A549 (cell line): ENCODE measurements around the gene SYT2. TPM values are rescaled to one million over a fixed set of nuclear protein-coding genes. Genes with fewer than 3 reads are reported as not detected.
A peak's percentile ranks its signal among the peaks of the same experiment; 100 is the strongest.

Experiments
- ATAC-seq, 2 experiments: fragments of 200-7000 bp in 1 of 2; fragments of >200 bp in 1 of 2; cut with Nextera tagmentation in 1 of 2; cut with Tn5 transposase in 1 of 2; 3 replicates each; pipeline versions ENCODE4 v1.8.0 to v1.9.1; 2018 to 2020; ENCODE audit warnings: mild to moderate bottlenecking in 1 of 2, moderate library complexity in 1 of 2
- CTCF ChIA-PET: fragments of 300-600 bp; sonication (Branson Sonifier 250); formaldehyde crosslinking; extraction: SDS; loops from one replicate; lab custom pipeline; 2021; ENCODE audit warnings: antibody characterized with exemption, inconsistent platforms; lab: Yijun Ruan, JAX
- POLR2A ChIA-PET: fragments of 350-600 bp; formaldehyde crosslinking; extraction: SDS; loops from one replicate; lab custom pipeline; 2021; ENCODE audit warnings: antibody characterized with exemption, inconsistent platforms; lab: Yijun Ruan, JAX
- DNase-seq, 2 experiments: peaks; one replicate each; pipeline versions ENCODE4 v3.0.0 to v3.0.0-alpha.2; 2011 to 2016; ENCODE audit warnings: low read depth in 1 of 2, low spot score in 1 of 2
- FAIRE-seq: peaks from 2 replicates; lab custom pipeline; 2011; peaks lifted over from hg19 to GRCh38; lab: Jason Lieb, UNC
- H3K27ac ChIP-seq, 2 experiments: fragments of >200 bp; sonication (Bioruptor Twin); formaldehyde crosslinking; 3 replicates each; pipeline ENCODE4 v1.5.1; 2016 to 2017
- H3K4me1 ChIP-seq: fragments of >200 bp; sonication (Bioruptor Twin); formaldehyde crosslinking; 3 replicates; pipeline ENCODE4 v1.6.1; 2016
- H3K4me2 ChIP-seq: fragments of >200 bp; sonication (Bioruptor Twin); formaldehyde crosslinking; 3 replicates; pipeline ENCODE4 v1.6.1; 2016
- H3K4me3 ChIP-seq: fragments of >200 bp; sonication (Bioruptor Twin); formaldehyde crosslinking; 3 replicates; pipeline ENCODE4 v1.5.1; 2016
- H3K9me3 ChIP-seq: fragments of >200 bp; sonication (Bioruptor Twin); formaldehyde crosslinking; 3 replicates; pipeline ENCODE4 v1.6.1; 2016
- CBX8 ChIP-seq: fragments of 200-600 bp; sonication (generic); IDR thresholded peaks from 2 replicates; pipeline ENCODE4 v1.6.1; 2016
- CHD2 ChIP-seq: fragments of 150-350 bp; IDR thresholded peaks from 2 replicates; pipeline ENCODE4 v1.6.1; 2014; ENCODE audit warnings: low read length; ENCODE audit not compliant: partially characterized antibody
- ESRRA ChIP-seq: fragments of 150-350 bp; IDR thresholded peaks from 2 replicates; pipeline ENCODE4 v1.6.1; 2014; ENCODE audit warnings: mild to moderate bottlenecking, low read length, borderline replicate concordance
- FOSB ChIP-seq: fragments of 250-450 bp; sonication (Bioruptor Pico); IDR thresholded peaks from 2 replicates; pipeline ENCODE4 v1.5.0; 2020; ENCODE audit warnings: mild to moderate bottlenecking, moderate library complexity
- HEYL ChIP-seq: fragments of 250-450 bp; sonication (Bioruptor Pico); IDR thresholded peaks from 2 replicates; pipeline ENCODE4 v1.8.0; 2021; ENCODE audit warnings: mild to moderate bottlenecking, moderate library complexity
- HOXA7 ChIP-seq: fragments of 250-450 bp; sonication (Bioruptor Pico); IDR thresholded peaks from 2 replicates; pipeline ENCODE4 v1.5.0; 2020; ENCODE audit warnings: mild to moderate bottlenecking, moderate library complexity
- JUNB ChIP-seq: fragments of >200 bp; sonication (Bioruptor Twin); formaldehyde crosslinking; IDR thresholded peaks from 2 replicates; pipeline ENCODE4 v1.6.1; 2016
- MAZ ChIP-seq: fragments of 150-350 bp; IDR thresholded peaks from 2 replicates; pipeline ENCODE4 v1.6.1; 2014; ENCODE audit warnings: antibody characterized with exemption, low read depth, low read length, borderline replicate concordance
- NR3C1 ChIP-seq: fragments of >200 bp; sonication (Bioruptor Twin); formaldehyde crosslinking; IDR thresholded peaks from 3 replicates; pipeline ENCODE4 v1.6.1; 2017
- PHF8 ChIP-seq: fragments of 200-600 bp; sonication (generic); IDR thresholded peaks from 2 replicates; pipeline ENCODE4 v1.6.1; 2016; ENCODE audit warnings: low read depth, mild to moderate bottlenecking, antibody characterized with exemption, moderate library complexity, borderline replicate concordance
- RAD21 ChIP-seq, 2 experiments: fragments of >200 bp in 1 of 2; sonication (Bioruptor Twin) in 1 of 2; formaldehyde crosslinking in 1 of 2; IDR thresholded peaks in 1 of 2; conservative IDR thresholded peaks in 1 of 2; 2 replicates in 1 of 2; 3 replicates in 1 of 2; pipeline ENCODE4 v1.6.1; 2012 to 2018; ENCODE audit warnings: inconsistent platforms in 1 of 2
- RCOR1 ChIP-seq: fragments of 150-350 bp; IDR thresholded peaks from 2 replicates; pipeline ENCODE4 v1.6.1; 2014; ENCODE audit warnings: antibody characterized with exemption, low read length, low read depth
- SREBF2 ChIP-seq: fragments of 450-650 bp; IDR thresholded peaks from 2 replicates; pipeline ENCODE4 v1.6.1; 2014; ENCODE audit warnings: mild to moderate bottlenecking, moderate library complexity
- TP53 ChIP-seq: fragments of 250-450 bp; sonication (Bioruptor Pico); IDR thresholded peaks from 2 replicates; pipeline ENCODE4 v1.5.0; 2021; ENCODE audit warnings: mild to moderate bottlenecking, moderate library complexity
- ZSCAN20 ChIP-seq: fragments of 250-450 bp; sonication (Bioruptor Pico); IDR thresholded peaks from 2 replicates; pipeline ENCODE4 v1.8.0; 2022; ENCODE audit warnings: mild to moderate bottlenecking, moderate library complexity
- WGBS: methylation state at CpG from one replicate; pipeline ENCODE4 v1.1.6; 2017; ENCODE audit errors: missing lambda C conversion rate; 5-methylcytosine and 5-hydroxymethylcytosine counted together
- polyA plus RNA-seq, 4 experiments: library from polyadenylated mRNA; depleted of rRNA in 3 of 4; stranded (reverse); fragments of >200 nt; fragmentation: RNase III in 1 of 4; extraction: RNeasy Plus Mini Kit Qiagen cat#74134 plus additional on column Dnase treatment in 1 of 4; gene quantifications; 2 replicates in 3 of 4; 3 replicates in 1 of 4; pipeline ENCODE4 v1.2.3, GENCODE V29; 2011 to 2017
- TF ChIP-seq, protein P1 (sequence below): fragments of 200-600 bp; sonication (generic); IDR thresholded peaks from 2 replicates; pipeline ENCODE4 v1.6.1; 2016; ENCODE audit warnings: antibody characterized with exemption, mild to moderate bottlenecking, moderate library complexity
- TF ChIP-seq, protein P2 (sequence below): fragments of 150-350 bp; IDR thresholded peaks from 2 replicates; pipeline ENCODE4 v1.6.1; 2014; ENCODE audit warnings: low read depth, mild to moderate bottlenecking, low read length
- TF ChIP-seq, protein P3 (sequence below): fragments of >200 bp; sonication (Bioruptor Twin); formaldehyde crosslinking; IDR thresholded peaks from 2 replicates; pipeline ENCODE4 v1.6.1; 2016
- TF ChIP-seq, protein P4 (sequence below): fragments of 250-450 bp; sonication (Bioruptor Pico); IDR thresholded peaks from 2 replicates; pipeline ENCODE4 v1.5.0; 2021; ENCODE audit warnings: mild to moderate bottlenecking, moderate library complexity, borderline replicate concordance
- TF ChIP-seq, protein P5 (sequence below): IDR thresholded peaks from 2 replicates; pipeline ENCODE4 v1.6.1; 2012; ENCODE audit warnings: low read depth, borderline replicate concordance

Gene SYT2
- polyA plus RNA-seq, 2 of the 4 experiments (the other 2 are of a cell fraction) = 0.03 to 0.04 TPM

DNA sequence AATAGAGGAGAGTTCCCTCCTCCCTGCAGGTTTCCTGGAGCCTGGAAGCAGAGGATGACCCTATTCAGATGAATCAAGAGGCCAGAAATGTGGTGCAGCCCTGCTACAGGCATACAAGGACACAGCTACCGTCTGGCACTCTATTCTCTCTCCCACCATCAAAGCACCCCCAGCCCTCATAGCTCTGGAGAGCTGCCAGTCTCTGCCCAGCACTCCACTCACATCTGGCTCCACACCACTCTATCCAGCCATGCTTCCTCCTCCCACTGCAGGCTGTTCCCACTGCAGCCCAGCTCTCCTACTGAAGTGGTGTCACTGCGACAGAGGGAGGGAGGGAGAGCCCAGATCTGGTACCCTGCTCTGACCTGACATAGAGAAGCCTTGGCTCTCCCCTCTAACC is 18.4 kb downstream of the SYT2 start:
- Histone ChIP-seq H3K27ac (no peak overlapping the region), H3K4me2 (no peak overlapping the region), H3K4me3 (no peak overlapping the region), H3K4me1 (no peaks in the 10 kb centered on the region), H3K9me3 (no peaks in the 10 kb centered on the region)
- FAIRE-seq (no peak), ATAC-seq (no peak), DNase-seq (no peak)
- CTCF ChIA-PET = interaction anchor here (0.5 to 3.8 kb wide), 7 partner anchors 13 to 209 kb away, joined by 3 to 15 read pairs (median 4); no protein-coding TSS in a partner anchor
- 0% methylated on average over 2 of the region's 2 CpGs for WGBS
- TF ChIP-seq PHF8 = no peak
- POLR2A ChIA-PET = interaction anchor here (0.6 kb wide), 1 partner anchor 576 kb away, joined by 3 read pairs; no protein-coding TSS in a partner anchor

DNA sequence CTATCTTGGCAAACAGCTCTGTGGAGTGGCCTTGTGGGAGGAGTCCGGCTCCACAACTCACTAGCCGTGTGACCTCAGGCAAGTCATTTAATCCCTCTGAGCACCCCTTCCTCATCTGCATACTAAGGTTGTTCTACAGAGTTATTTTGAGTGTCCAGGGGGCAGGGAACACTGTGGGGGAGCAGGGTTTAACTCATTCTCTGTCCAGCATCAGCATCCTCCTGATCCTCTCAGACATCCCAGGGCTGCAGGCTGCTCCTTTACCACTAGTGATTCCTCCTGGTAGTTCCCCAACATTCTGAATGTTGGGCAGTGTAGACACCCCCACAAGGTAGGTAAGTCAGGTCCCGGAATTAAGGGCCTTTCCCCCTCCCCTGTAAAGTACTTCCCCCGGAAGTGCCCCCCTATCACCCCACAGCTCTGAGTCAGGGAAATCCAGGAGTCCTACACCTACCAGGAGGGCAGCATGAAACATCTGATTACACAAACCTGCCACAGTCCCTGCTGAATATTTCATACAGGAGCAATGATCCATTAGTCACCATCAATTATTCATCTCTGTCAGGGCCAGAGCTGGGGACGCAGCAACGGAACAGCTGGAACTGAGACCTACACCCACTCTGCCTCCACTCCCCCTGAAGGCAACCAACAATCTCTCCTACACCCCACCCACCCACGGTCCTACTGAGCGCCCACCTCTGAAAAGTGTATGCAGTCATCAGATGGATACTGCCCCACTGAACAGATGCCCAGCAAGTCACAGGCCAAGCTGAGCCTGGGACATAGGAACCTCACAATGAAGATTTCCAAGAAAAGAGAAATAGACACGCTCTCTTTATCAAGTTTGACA is 20.5 kb downstream of the SYT2 start:
- CTCF ChIA-PET = interaction anchor here (0.8 to 3.8 kb wide), 8 partner anchors 10 to 115 kb away, joined by 3 to 13 read pairs (median 4); no protein-coding TSS in a partner anchor
- ATAC-seq (no peak), FAIRE-seq (no peak), DNase-seq (no peak)
- H3K27ac ChIP-seq = no peak overlapping the region
- H3K4me3 ChIP-seq = no peak overlapping the region
- TF ChIP-seq RAD21 (conservative IDR thresholded peaks at IDR 0.05 in 1 of 2, IDR thresholded peaks at IDR 0.05 in 1 of 2) = no peak
- TF ChIP-seq, protein P1, sequence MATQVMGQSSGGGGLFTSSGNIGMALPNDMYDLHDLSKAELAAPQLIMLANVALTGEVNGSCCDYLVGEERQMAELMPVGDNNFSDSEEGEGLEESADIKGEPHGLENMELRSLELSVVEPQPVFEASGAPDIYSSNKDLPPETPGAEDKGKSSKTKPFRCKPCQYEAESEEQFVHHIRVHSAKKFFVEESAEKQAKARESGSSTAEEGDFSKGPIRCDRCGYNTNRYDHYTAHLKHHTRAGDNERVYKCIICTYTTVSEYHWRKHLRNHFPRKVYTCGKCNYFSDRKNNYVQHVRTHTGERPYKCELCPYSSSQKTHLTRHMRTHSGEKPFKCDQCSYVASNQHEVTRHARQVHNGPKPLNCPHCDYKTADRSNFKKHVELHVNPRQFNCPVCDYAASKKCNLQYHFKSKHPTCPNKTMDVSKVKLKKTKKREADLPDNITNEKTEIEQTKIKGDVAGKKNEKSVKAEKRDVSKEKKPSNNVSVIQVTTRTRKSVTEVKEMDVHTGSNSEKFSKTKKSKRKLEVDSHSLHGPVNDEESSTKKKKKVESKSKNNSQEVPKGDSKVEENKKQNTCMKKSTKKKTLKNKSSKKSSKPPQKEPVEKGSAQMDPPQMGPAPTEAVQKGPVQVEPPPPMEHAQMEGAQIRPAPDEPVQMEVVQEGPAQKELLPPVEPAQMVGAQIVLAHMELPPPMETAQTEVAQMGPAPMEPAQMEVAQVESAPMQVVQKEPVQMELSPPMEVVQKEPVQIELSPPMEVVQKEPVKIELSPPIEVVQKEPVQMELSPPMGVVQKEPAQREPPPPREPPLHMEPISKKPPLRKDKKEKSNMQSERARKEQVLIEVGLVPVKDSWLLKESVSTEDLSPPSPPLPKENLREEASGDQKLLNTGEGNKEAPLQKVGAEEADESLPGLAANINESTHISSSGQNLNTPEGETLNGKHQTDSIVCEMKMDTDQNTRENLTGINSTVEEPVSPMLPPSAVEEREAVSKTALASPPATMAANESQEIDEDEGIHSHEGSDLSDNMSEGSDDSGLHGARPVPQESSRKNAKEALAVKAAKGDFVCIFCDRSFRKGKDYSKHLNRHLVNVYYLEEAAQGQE = peak; percentile 53; the same call in 1 of the 2 replicates
- no peaks in the 10 kb centered on the region for H3K4me1 ChIP-seq
- POLR2A ChIA-PET = no interaction called here
- H3K9me3 ChIP-seq = no peaks in the 10 kb centered on the region
- 21% methylated on average over 9 of the region's 9 CpGs for WGBS
- no peak overlapping the region for H3K4me2 ChIP-seq

DNA sequence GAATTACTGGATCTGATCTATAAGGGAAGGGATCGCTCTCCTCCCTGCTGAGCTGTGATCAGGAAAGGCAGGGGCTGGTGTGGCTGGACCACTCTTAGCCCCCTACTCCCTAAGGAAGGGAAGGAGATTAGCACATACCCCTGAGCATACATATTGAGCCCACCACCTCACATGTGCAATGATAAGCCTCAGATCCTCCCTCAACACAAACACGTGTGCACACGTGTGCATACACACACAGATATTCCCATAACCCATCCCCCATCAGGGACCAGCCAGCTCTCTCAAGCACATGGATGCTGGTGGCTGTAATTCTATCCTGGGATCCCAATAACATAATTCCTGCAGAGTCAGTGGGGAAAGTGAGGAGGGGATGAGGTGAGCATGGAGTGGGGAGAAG is 21.2 kb downstream of the SYT2 start:
- Histone ChIP-seq H3K4me3 (no peak overlapping the region), H3K9me3 (no peaks in the 10 kb centered on the region), H3K4me2 (no peak overlapping the region), H3K4me1 (no peaks in the 10 kb centered on the region), H3K27ac (no peak overlapping the region)
- WGBS = 0% methylated on average over 3 of the region's 3 CpGs
- ChIA-PET CTCF (interaction anchor here (0.8 to 3.8 kb wide), 7 partner anchors 11 to 115 kb away, joined by 3 to 12 read pairs (median 4); no protein-coding TSS in a partner anchor), POLR2A (no interaction called here)
- TF ChIP-seq ZSCAN20 = no peak
- FAIRE-seq (no peak), ATAC-seq (no peak), DNase-seq (no peak)

DNA sequence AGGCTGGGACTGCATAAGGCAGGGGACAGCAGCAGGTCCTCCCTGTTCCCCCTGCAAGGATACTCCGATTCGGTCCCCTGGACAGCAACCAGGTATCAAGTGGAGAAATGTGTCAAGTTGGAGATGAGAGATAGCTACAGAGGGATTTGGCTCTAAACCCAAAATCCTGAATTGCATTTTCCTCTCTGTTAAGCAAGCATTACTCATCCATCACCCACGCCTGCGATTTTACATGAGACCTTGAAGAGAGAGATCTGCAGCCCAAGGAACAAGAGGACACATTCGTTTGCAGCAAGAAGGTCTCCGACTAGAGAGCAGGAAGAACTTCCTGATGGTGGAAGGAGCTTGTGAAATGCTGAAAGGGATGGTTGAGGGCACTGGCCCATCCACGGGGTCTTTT is 21.9 kb downstream of the SYT2 start:
- 9% methylated on average over 7 of the region's 7 CpGs for WGBS
- Histone ChIP-seq H3K27ac (no peak overlapping the region), H3K9me3 (no peaks in the 10 kb centered on the region), H3K4me3 (no peak overlapping the region), H3K4me2 (no peak overlapping the region), H3K4me1 (no peaks in the 10 kb centered on the region)
- FAIRE-seq (no peak), DNase-seq (no peak), ATAC-seq (no peak)
- POLR2A ChIA-PET = no interaction called here
- CTCF ChIA-PET = interaction anchor here (0.9 to 3.8 kb wide), 4 partner anchors 11 to 114 kb away, joined by 3 to 12 read pairs (median 7); no protein-coding TSS in a partner anchor
- TF ChIP-seq RCOR1 = no peak
- no peak for TF ChIP-seq PHF8
- TF ChIP-seq HOXA7 (CRISPR knock-in tag) = no peak
- TF ChIP-seq SREBF2 = no peak
- TF ChIP-seq, protein P2, sequence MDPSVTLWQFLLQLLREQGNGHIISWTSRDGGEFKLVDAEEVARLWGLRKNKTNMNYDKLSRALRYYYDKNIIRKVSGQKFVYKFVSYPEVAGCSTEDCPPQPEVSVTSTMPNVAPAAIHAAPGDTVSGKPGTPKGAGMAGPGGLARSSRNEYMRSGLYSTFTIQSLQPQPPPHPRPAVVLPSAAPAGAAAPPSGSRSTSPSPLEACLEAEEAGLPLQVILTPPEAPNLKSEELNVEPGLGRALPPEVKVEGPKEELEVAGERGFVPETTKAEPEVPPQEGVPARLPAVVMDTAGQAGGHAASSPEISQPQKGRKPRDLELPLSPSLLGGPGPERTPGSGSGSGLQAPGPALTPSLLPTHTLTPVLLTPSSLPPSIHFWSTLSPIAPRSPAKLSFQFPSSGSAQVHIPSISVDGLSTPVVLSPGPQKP = no peak
- TF ChIP-seq, protein P3, sequence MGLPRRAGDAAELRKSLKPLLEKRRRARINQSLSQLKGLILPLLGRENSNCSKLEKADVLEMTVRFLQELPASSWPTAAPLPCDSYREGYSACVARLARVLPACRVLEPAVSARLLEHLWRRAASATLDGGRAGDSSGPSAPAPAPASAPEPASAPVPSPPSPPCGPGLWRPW = no peak
- TF ChIP-seq HEYL (CRISPR knock-in tag) = no peak
- TF ChIP-seq, protein P4, sequence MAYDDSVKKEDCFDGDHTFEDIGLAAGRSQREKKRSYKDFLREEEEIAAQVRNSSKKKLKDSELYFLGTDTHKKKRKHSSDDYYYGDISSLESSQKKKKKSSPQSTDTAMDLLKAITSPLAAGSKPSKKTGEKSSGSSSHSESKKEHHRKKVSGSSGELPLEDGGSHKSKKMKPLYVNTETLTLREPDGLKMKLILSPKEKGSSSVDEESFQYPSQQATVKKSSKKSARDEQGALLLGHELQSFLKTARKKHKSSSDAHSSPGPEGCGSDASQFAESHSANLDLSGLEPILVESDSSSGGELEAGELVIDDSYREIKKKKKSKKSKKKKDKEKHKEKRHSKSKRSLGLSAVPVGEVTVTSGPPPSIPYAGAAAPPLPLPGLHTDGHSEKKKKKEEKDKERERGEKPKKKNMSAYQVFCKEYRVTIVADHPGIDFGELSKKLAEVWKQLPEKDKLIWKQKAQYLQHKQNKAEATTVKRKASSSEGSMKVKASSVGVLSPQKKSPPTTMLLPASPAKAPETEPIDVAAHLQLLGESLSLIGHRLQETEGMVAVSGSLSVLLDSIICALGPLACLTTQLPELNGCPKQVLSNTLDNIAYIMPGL (CRISPR knock-in tag) = no peak
- TF ChIP-seq RAD21 (conservative IDR thresholded peaks at IDR 0.05 in 1 of 2, IDR thresholded peaks at IDR 0.05 in 1 of 2) = no peak
- no peak for TF ChIP-seq CBX8
- no peak for TF ChIP-seq JUNB
- TF ChIP-seq TP53 (CRISPR knock-in tag) = no peak
- TF ChIP-seq ESRRA = no peak
- TF ChIP-seq, protein P5, sequence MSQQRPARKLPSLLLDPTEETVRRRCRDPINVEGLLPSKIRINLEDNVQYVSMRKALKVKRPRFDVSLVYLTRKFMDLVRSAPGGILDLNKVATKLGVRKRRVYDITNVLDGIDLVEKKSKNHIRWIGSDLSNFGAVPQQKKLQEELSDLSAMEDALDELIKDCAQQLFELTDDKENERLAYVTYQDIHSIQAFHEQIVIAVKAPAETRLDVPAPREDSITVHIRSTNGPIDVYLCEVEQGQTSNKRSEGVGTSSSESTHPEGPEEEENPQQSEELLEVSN = no peak
- no peak for TF ChIP-seq CHD2
- TF ChIP-seq MAZ = no peak
- TF ChIP-seq FOSB = no peak
- no peak for TF ChIP-seq NR3C1
